Urinary bladder (tissue), 4 donors: ENCODE results near the gene HDLBP. TPM values are rescaled to one million over a fixed set of nuclear protein-coding genes. Genes with fewer than 3 reads are reported as not detected.

Experiments
- DNase-seq: peaks from one replicate; pipeline ENCODE4 v3.0.0-alpha.2; 2015; ENCODE audit errors: extremely low spot score
- H3K27ac ChIP-seq: one replicate; pipeline ENCODE4 v1.5.1; 2013; ENCODE audit warnings: low read depth, mild to moderate bottlenecking, moderate library complexity
- H3K36me3 ChIP-seq: one replicate; pipeline ENCODE4 v1.6.1; 2013; ENCODE audit warnings: mild to moderate bottlenecking, moderate library complexity; ENCODE audit not compliant: insufficient read depth
- H3K4me1 ChIP-seq: one replicate; pipeline ENCODE4 v1.6.1; 2013; ENCODE audit warnings: mild to moderate bottlenecking, moderate library complexity; ENCODE audit not compliant: insufficient read depth
- H3K4me3 ChIP-seq: one replicate; pipeline ENCODE4 v1.5.1; 2013; ENCODE audit warnings: low read depth, low read length
- WGBS: extraction: QIAGEN DNeasy Blood & Tissue Kit; methylation state at CpG from one replicate; pipeline ENCODE4 v1.1.7; 2013; 5-methylcytosine and 5-hydroxymethylcytosine counted together
- polyA plus RNA-seq: library from polyadenylated mRNA; stranded (reverse); fragments of 200-250 nt; gene quantifications from one replicate; pipeline ENCODE4 v1.2.3, GENCODE V29; 2013
- total RNA-seq: library from RNA; depleted of rRNA; stranded (reverse); fragments of >200 nt; gene quantifications from one replicate; pipeline ENCODE4 v1.2.3, GENCODE V29; 2014
- donor health status: healthy with polysubstance abuse.
- donor health status: healthy.

The HDLBP gene
- total and polyA plus RNA-seq, 2 donors: 199 to 588 TPM

GRCh38 chr2:241256168-241256545 lies 59.3 kb downstream of the HDLBP start:
- H3K4me1 ChIP-seq: no peaks in the 10 kb centered on the region
- H3K36me3 ChIP-seq: peaks cover 10% of the 10 kb centered on the region
- WGBS: 65% methylated on average over 11 of the region's 11 CpGs
- H3K4me3 ChIP-seq: no peak overlapping the region
- no peak for DNase-seq
- H3K27ac ChIP-seq: no peak overlapping the region

- peaks cover 10% of the 10 kb centered on the region for H3K36me3 ChIP-seq
- H3K4me3 ChIP-seq: no peak overlapping the region
- 66% methylated on average over 13 of the region's 13 CpGs for WGBS
- H3K4me1 ChIP-seq: no peaks in the 10 kb centered on the region
- no peak for DNase-seq
- no peak overlapping the region for H3K27ac ChIP-seq
These were observed 59.8 kb downstream of the HDLBP start for GRCh38 chr2:241255542-241256167.

GRCh38 chr2:241254904-241255351 lies 60.5 kb downstream of the HDLBP start:
- no peak overlapping the region for H3K27ac ChIP-seq
- no peak overlapping the region for H3K4me3 ChIP-seq
- no peak for DNase-seq
- H3K36me3 ChIP-seq: peaks cover 10% of the 10 kb centered on the region
- H3K4me1 ChIP-seq: no peaks in the 10 kb centered on the region
- 94% methylated on average over 10 of the region's 10 CpGs for whole genome bisulfite sequencing

GRCh38 chr2:241252778-241253475 lies 62.5 kb downstream of the HDLBP start:
- Histone ChIP-seq H3K4me1 (no peaks in the 10 kb centered on the region), H3K4me3 (no peak overlapping the region), H3K27ac (no peak overlapping the region), H3K36me3 (peaks cover 16% of the 10 kb centered on the region)
- no peak for DNase-seq
- 92% methylated on average over 14 of the region's 14 CpGs for WGBS

GRCh38 chr2:241249654-241250053 lies 65.8 kb downstream of the HDLBP start:
- DNase-seq: no peak
- Histone ChIP-seq H3K4me1 (no peaks in the 10 kb centered on the region), H3K36me3 (peaks cover 16% of the 10 kb centered on the region), H3K4me3 (no peak overlapping the region), H3K27ac (no peak overlapping the region)
- 91% methylated on average over 14 of the region's 14 CpGs for WGBS

- Histone ChIP-seq H3K4me1 (no peaks in the 10 kb centered on the region), H3K36me3 (peaks cover 16% of the 10 kb centered on the region), H3K4me3 (no peak overlapping the region), H3K27ac (no peak overlapping the region)
- WGBS: 77% methylated on average over 6 of the region's 6 CpGs
- no peak for DNase-seq
These were observed 66.6 kb downstream of the HDLBP start for GRCh38 chr2:241248897-241249296.

GRCh38 chr2:241248289-241248688 lies 67.2 kb downstream of the HDLBP start:
- Histone ChIP-seq H3K36me3 (peaks cover 13% of the 10 kb centered on the region), H3K4me3 (no peak overlapping the region), H3K4me1 (no peaks in the 10 kb centered on the region), H3K27ac (no peak overlapping the region)
- WGBS: 97% methylated on average over 11 of the region's 11 CpGs
- no peak for DNase-seq

GRCh38 chr2:241244368-241244767 lies 71.1 kb downstream of the HDLBP start:
- peaks cover 8% of the 10 kb centered on the region for H3K36me3 ChIP-seq
- WGBS: 95% methylated on average over 6 of the region's 6 CpGs

GRCh38 chr2:241242306-241242705 lies 73.2 kb downstream of the HDLBP start:
- peaks cover 9% of the 10 kb centered on the region for H3K36me3 ChIP-seq
- no peak overlapping the region for H3K4me3 ChIP-seq
- H3K27ac ChIP-seq: no peak overlapping the region
- no peaks in the 10 kb centered on the region for H3K4me1 ChIP-seq
- DNase-seq: no peak
- WGBS: 77% methylated on average over 14 of the region's 14 CpGs

More at GRCh38 chr2:241244368-241244767, 71.1 kb downstream of the HDLBP start:
- no peak overlapping the region for H3K4me3 ChIP-seq
- no peak for DNase-seq
- H3K27ac ChIP-seq: no peak overlapping the region
- H3K4me1 ChIP-seq: no peaks in the 10 kb centered on the region

GRCh38 chr2:241241669-241242068 lies 73.8 kb downstream of the HDLBP start:
- no peaks in the 10 kb centered on the region for H3K4me1 ChIP-seq
- no peak for DNase-seq
- no peak overlapping the region for H3K27ac ChIP-seq
- H3K36me3 ChIP-seq: peaks cover 12% of the 10 kb centered on the region
- 90% methylated on average over 4 of the region's 4 CpGs for WGBS
- no peak overlapping the region for H3K4me3 ChIP-seq

- Histone ChIP-seq H3K36me3 (peaks cover 14% of the 10 kb centered on the region), H3K4me1 (no peaks in the 10 kb centered on the region), H3K27ac (no peak overlapping the region), H3K4me3 (no peak overlapping the region)
- DNase-seq: no peak
- 90% methylated on average over 21 of the region's 21 CpGs for WGBS
These were observed 75.0 kb downstream of the HDLBP start for GRCh38 chr2:241240320-241241004.

GRCh38 chr2:241239552-241240202 lies 75.8 kb downstream of the HDLBP start:
- H3K4me1 ChIP-seq: no peaks in the 10 kb centered on the region
- no peak overlapping the region for H3K4me3 ChIP-seq
- no peak for DNase-seq
- no peak overlapping the region for H3K27ac ChIP-seq
- WGBS: 94% methylated on average over 28 of the region's 28 CpGs
- H3K36me3 ChIP-seq: peaks cover 21% of the 10 kb centered on the region

- H3K36me3 ChIP-seq: peaks cover 21% of the 10 kb centered on the region
- no peaks in the 10 kb centered on the region for H3K4me1 ChIP-seq
- no peak for DNase-seq
- H3K4me3 ChIP-seq: no peak overlapping the region
- 88% methylated on average over 5 of the region's 5 CpGs for WGBS
- H3K27ac ChIP-seq: no peak overlapping the region
These were observed 76.7 kb downstream of the HDLBP start for GRCh38 chr2:241238693-241239198.
